Activated CD4-positive, alpha-beta T cell treated with anti-CD3 and anti-CD28 coated beads, Interleukin-2, amount 50 U/mL, for 4 hours (primary cell): ENCODE data around the gene ULK4.

Experiments used
- DNase-seq, 2 experiments: peaks; one replicate each; pipeline ENCODE4 v3.0.0-alpha.2; 2020

ULK4 gene

DNA sequence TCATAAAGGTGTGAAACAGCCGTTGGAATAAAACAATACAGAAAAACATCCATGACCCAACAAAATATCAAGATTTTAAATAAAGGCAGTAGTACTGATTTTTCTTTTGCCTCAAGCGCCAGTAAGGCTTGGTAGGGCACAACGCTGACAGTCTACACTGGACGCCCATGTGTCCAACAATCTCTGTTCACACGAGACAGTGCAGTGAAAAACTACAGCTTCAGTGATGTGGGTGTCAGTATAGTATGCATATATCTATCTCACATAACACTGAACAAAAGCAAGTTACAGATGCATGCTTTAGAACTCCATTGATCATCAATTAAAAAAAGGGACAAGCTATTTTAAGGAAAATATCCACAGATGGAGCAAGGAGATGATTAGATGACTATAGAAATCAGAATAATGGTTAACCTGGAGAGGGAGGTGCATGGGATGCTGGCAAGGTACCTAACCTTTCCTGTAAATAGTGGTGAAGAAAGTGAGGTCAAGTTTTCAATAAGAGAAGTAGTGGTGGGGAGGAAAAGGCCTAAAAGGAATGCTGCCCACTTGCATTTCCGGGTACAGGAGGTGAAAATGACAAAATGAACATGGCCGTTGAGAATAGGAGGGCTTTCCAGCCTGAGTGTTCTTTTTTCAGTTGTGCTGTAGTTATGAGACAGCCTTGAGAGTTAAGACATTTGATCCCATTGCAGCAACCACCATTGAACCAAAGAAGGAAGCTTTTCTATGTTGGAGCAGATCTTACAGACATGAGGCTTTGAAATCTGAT, 719.9 kb downstream of the ULK4 start:
- no peak for DNase-seq

GRCh38 chr3:41241161-41241560, 720.7 kb downstream of the ULK4 start:
- DNase-seq, result no peak

- no peak for DNase-seq
These were observed 722.3 kb downstream of the ULK4 start for GRCh38 chr3:41239587-41239986.

- DNase-seq, result no peak
These were observed 724.0 kb downstream of the ULK4 start for GRCh38 chr3:41237907-41238306.

- DNase-seq, result no peak
These were observed 725.7 kb downstream of the ULK4 start for GRCh38 chr3:41236228-41236627.

DNA sequence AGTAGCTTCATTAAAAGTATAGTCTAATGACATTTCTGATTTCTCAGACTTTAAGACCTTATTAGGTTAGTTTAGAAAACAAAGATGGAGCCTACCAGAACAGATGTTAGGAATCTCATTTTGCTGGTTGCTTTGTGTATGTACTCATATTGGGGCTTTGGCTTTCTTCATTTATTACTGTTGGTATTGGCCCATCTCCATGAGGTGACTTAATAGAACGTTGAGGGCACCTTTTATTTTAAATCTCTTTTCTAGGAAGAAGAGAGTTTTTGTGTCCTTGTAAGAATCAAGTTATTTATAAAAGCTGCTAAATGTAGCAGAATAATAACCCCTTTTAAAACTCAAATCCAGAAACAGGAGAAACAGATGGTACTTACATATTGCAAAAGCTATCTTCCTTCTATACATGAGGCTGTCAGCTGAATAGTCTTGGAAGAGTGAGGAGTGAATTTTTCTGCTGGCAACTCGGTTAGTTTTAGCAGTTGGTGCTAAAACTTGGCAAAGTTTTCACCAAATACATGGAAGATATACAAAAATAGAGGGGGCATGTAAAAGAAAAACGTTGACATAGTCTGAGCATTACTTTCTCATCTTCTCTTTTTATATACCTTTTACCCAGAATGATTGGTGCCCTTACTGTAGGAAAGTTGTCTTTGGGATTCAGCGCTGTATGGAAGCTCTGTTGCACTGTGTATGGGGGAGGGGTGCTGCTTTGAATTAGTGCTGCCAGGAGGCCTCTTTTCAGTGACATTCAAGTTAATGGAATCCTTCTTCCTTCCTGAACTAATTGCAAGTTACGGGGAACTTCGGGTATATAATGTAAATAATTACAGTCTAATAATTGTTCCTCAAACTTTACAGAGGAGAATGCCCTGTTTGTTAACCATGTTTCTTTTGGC, 726.8 kb downstream of the ULK4 start:
- no peak for DNase-seq

- DNase-seq, result no peak
These were observed 737.6 kb downstream of the ULK4 start for GRCh38 chr3:41224120-41224806.

GRCh38 chr3:41223691-41224090, 738.2 kb downstream of the ULK4 start:
- DNase-seq, result no peak

DNA sequence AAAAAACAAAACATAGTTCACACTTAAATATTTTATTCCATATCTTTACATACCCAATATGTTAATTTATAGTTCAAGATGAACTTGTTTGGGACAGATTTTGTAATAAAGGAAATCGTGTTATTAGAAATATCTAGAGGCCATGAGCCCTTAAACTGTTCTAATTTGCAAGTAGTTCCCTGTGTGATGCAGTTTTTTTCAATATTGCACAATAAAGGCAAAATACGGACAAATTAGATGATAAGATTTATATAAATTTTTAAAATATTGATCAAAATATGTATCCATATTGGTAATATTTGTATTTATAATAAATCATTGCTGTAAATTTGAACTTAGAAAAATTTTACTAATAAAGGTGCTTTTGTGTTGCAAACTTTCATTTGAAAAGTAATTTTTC, 738.8 kb downstream of the ULK4 start:
- no peak for DNase-seq

DNA sequence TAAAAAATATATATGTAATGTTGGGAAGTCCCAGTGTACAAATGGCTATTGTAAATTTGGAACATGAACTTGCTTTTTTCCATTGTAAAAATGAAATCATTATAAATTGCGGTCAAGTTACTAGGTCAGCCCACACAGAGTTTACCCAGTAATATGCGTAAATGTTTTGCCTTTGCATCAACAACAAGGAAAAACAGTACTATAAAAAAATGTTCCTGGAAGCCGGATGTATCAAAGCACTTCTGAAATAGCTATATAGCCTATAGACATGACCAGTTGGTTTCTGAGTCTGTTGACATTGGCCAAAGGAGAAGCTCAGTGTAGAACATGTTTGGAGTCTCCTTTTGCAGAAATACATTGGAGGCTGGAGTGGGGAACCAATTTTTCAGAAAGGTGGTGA, 739.4 kb downstream of the ULK4 start:
- DNase-seq, result no peak

DNA sequence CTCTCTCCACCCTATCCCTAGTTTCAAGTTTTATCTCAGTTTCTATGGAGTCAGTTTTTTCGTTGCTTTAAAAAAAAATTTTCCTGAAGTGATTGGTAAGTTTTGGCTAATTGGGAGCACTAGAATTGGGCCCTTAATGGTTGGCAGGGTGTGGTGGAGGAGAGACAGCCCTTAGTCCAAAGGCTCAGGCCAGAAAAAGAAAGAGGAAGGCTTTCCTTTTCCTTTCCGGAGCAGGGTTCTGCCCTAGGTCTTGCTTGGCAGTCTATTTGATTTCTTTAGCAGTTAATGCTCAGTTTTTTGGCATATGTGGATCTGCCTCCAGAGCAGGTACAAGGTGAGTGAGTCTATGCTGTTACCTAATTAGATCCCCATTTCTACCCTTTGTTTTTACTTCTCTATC, 739.9 kb downstream of the ULK4 start:
- DNase-seq, result no peak

- DNase-seq, result no peak
These were observed 740.8 kb downstream of the ULK4 start for GRCh38 chr3:41220906-41221677.

- no peak for DNase-seq
These were observed 742.5 kb downstream of the ULK4 start for GRCh38 chr3:41219424-41219823.

GRCh38 chr3:41216993-41217392, 744.9 kb downstream of the ULK4 start:
- no peak for DNase-seq

- no peak for DNase-seq
These were observed 745.5 kb downstream of the ULK4 start for GRCh38 chr3:41216422-41216821.

DNA sequence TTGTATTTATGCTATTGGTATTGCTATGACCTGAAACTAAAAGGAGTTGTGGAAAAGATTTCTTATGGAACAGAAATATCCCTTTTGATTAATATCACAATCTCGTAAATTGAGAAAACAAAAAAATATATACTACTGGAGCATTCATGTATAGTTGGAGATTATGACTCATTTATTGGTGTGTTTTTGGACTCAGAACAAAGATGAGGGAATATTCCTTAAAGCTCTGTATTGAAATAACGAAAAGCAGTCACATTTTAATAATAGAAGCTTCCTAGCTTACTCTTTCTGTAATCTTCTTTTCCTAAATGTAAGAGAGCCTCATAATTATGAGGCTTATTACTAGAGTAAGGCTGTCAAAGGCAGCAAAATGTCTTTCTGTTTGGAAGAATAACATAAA, 748.3 kb downstream of the ULK4 start:
- DNase-seq, result no peak

DNA sequence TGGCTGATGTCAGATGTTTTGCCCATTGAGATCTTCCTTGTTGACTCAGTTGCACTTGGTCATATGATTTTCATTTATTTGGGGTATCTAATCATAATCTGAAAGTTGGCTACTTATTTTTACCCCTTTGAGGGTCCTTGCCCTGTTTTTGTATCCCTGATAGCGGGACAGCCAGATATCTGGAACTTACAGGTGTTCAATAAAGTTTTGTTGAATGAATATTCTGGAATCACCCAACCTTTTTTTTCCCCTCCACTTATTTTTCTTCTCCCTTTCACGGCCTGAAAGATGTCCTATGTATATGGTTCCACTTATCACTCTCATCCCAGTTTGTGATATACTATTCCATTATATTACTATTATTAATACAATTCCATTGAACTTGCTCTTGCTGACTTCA, 749.8 kb downstream of the ULK4 start:
- DNase-seq, result no peak

DNA sequence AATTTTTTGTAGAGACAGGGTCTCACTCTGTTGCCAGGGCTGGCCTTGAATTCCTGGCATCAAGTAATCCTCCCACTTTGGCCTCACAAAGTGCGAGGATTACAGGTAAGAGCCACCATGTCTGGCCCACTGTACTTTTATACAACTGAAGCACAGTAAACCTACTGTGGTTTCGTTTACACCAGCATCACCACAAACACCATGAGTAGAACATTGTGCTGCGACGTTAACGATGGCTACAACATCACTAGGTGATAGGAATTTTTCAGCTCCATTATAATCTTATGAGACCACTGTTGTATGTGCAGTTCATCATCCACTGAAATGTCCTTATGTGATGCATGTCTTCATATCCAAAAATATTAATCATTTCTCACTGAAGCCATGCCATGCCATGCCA, 750.9 kb downstream of the ULK4 start:
- no peak for DNase-seq

- no peak for DNase-seq
These were observed 752.3 kb downstream of the ULK4 start for GRCh38 chr3:41209646-41210045.

GRCh38 chr3:41208507-41209220, 753.2 kb downstream of the ULK4 start:
- no peak for DNase-seq

DNA sequence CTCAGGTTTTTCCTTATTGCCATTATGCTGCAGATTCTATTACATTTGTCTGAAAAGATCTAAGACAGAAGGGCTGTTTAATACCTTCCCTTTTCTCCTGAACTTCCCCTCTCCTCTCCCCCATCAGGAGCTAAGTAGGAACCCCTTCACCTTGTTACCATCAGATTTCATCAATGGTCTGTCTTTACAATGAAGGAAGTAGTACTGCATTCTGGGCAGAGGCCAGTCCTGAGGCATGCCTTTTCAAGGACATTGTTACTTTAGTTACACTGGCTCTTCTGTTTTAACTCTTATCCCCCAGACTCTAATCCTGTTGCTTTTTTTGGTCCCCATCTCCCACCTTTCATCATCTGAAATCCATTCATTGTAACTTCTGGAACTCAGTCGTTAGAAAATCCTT, 754.5 kb downstream of the ULK4 start:
- no peak for DNase-seq

DNA sequence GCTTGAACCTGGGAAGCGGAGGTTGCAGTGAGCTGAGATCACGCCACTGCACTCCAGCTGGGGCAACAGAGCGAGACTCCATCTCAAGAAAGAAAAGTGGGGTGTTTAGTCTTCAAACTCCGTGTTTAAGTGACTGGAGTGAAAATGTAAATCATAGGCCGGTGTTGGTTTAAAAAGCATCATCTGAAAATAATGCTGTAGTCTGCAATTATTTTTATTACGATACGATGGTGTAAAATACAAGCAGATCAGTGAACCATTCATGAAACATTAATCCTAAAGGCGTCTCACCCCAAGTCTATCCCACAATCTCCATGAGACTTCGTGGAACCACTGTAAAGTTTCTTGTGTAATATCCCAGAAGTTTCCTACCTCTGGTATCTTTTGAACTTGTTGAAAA, 756.3 kb downstream of the ULK4 start:
- no peak for DNase-seq
